GM12878 (cell line): Measurements from ENCODE around the gene TTC29. TPM values are rescaled to one million over a fixed set of nuclear protein-coding genes. Genes with fewer than 3 reads are reported as not detected.

Experiments
- ATAC-seq: fragments of 200-7000 bp; cut with Tn5 transposase; 3 replicates; pipeline ENCODE4 v1.9.1; 2020; ENCODE audit warnings: mild to moderate bottlenecking, moderate library complexity
- BruUV-seq: library from RNA; stranded (reverse); fragments of 400-500 nt; replicated peaks from 2 replicates; lab custom pipeline; 2021; lab: Mats Ljungman, UMichigan
- CTCF ChIA-PET: fragments of 300-600 bp; sonication (Branson Sonifier 250); formaldehyde crosslinking; extraction: SDS; loops from one replicate; lab custom pipeline; 2021; ENCODE audit warnings: inconsistent platforms; lab: Yijun Ruan, JAX
- POLR2A ChIA-PET: fragments of 350-600 bp; formaldehyde crosslinking; extraction: SDS; loops from one replicate; lab custom pipeline; 2021; ENCODE audit warnings: inconsistent platforms; lab: Charles Lee
- RAD21 ChIA-PET: fragments of 300-600 bp; sonication (Branson Sonifier 250); formaldehyde crosslinking; loops from one replicate; lab custom pipeline; 2023; ENCODE audit warnings: antibody characterized with exemption; ENCODE audit not compliant: unreplicated experiment; lab: Charles Lee
- SMC1A ChIA-PET: fragments of 300-600 bp; sonication (Branson Sonifier 250); formaldehyde crosslinking; loops from one replicate; lab custom pipeline; 2023; ENCODE audit not compliant: unreplicated experiment, uncharacterized antibody; lab: Charles Lee
- DNase-seq: peaks from one replicate; pipeline ENCODE4 v3.0.0-alpha.2; 2011; ENCODE audit warnings: low read depth, low spot score
- FAIRE-seq: peaks from 3 replicates; lab custom pipeline; 2011; peaks lifted over from hg19 to GRCh38; lab: Jason Lieb, UNC
- H2AFZ ChIP-seq: 2 replicates; pipeline ENCODE4 v1.6.0; 2011; ENCODE audit warnings: low read depth, low read length, control low read depth; ENCODE audit not compliant: control insufficient read depth
- H3K27ac ChIP-seq: 2 replicates; pipeline ENCODE4 v1.5.1; 2011; ENCODE audit warnings: control low read depth; ENCODE audit not compliant: control insufficient read depth, insufficient read depth
- H3K27me3 ChIP-seq, 2 experiments: replicated peaks in 1 of 2; 2 replicates each; pipeline versions ENCODE4 v1.6.0 to v1.6.1; 2011; ENCODE audit warnings: low read length in 1 of 2; ENCODE audit not compliant: control insufficient read depth in 2 of 2, insufficient read depth in 2 of 2
- H3K36me3 ChIP-seq, 2 experiments: 2 replicates each; pipeline ENCODE4 v1.5.1; 2011; ENCODE audit warnings: low read length in 1 of 2; ENCODE audit not compliant: control insufficient read depth in 2 of 2, insufficient read depth in 2 of 2
- H3K4me1 ChIP-seq: 2 replicates; pipeline ENCODE4 v1.6.1; 2011; ENCODE audit warnings: mild to moderate bottlenecking, low read length, moderate library complexity, mixed read lengths; ENCODE audit not compliant: control insufficient read depth, insufficient read depth
- H3K4me2 ChIP-seq: 2 replicates; pipeline ENCODE4 v1.6.0; 2011; ENCODE audit warnings: control low read depth; ENCODE audit not compliant: control insufficient read depth, insufficient read depth
- H3K4me3 ChIP-seq: fragments of 200-600 bp; sonication (generic); 2 replicates; pipeline ENCODE4 v1.5.1; 2016
- H3K79me2 ChIP-seq: 2 replicates; pipeline ENCODE4 v1.6.0; 2011; ENCODE audit warnings: low read length; ENCODE audit not compliant: control insufficient read depth, insufficient read depth
- H3K9ac ChIP-seq: 2 replicates; pipeline ENCODE4 v1.8.0; 2011; ENCODE audit warnings: low read length, control low read depth, mixed read lengths; ENCODE audit not compliant: control insufficient read depth, insufficient read depth
- H3K9me3 ChIP-seq: replicated peaks from 3 replicates; pipeline ENCODE4 v1.5.1; 2011; ENCODE audit warnings: mild to moderate bottlenecking, low read length; ENCODE audit not compliant: control insufficient read depth, insufficient read depth
- H4K20me1 ChIP-seq: 2 replicates; pipeline ENCODE4 v1.6.0; 2011; ENCODE audit not compliant: control insufficient read depth, insufficient read depth
- CHD2 ChIP-seq: IDR thresholded peaks from 2 replicates; pipeline ENCODE4 v1.6.1; 2011; ENCODE audit warnings: low read depth, low read length, improper control_type of control experiment, borderline replicate concordance
- FOXM1 ChIP-seq: IDR thresholded peaks from 2 replicates; pipeline ENCODE4 v1.6.1; 2012; ENCODE audit warnings: low read depth, mild to moderate bottlenecking, inconsistent platforms, low read length, moderate library complexity
- HCFC1 ChIP-seq: fragments of 150-350 bp; IDR thresholded peaks from 2 replicates; pipeline ENCODE4 v1.6.1; 2014; ENCODE audit warnings: low read length
- JUNB ChIP-seq: IDR thresholded peaks from 2 replicates; pipeline ENCODE4 v1.6.1; 2016; ENCODE audit warnings: antibody characterized with exemption, mild to moderate bottlenecking
- PBX3 ChIP-seq: IDR thresholded peaks from 2 replicates; pipeline ENCODE4 v1.6.1; 2011; ENCODE audit warnings: mild to moderate bottlenecking, low read depth, low read length, moderate library complexity; ENCODE audit not compliant: insufficient replicate concordance
- POLR2A ChIP-seq: IDR thresholded peaks from 2 replicates; pipeline ENCODE4 v1.6.1; 2011; ENCODE audit warnings: low read depth, mild to moderate bottlenecking, low read length
- RB1 ChIP-seq: fragments of 450-650 bp; formaldehyde crosslinking; IDR thresholded peaks from 2 replicates; pipeline ENCODE4 v1.6.1; 2017; ENCODE audit warnings: mild to moderate bottlenecking, borderline replicate concordance
- SMARCA5 ChIP-seq: fragments of 450-650 bp; IDR thresholded peaks from 2 replicates; pipeline ENCODE4 v1.6.1; 2017; ENCODE audit warnings: mild to moderate bottlenecking
- STAT3 ChIP-seq: IDR thresholded peaks from 2 replicates; pipeline ENCODE4 v1.6.1; 2011; ENCODE audit warnings: low read depth, low read length, improper control_type of control experiment
- TCF12 ChIP-seq: IDR thresholded peaks from 2 replicates; pipeline ENCODE4 v1.6.1; 2011; ENCODE audit warnings: low read depth, mild to moderate bottlenecking, low read length
- TCF7 ChIP-seq: IDR thresholded peaks from 2 replicates; pipeline ENCODE4 v1.6.1; 2014; ENCODE audit warnings: antibody characterized with exemption, borderline replicate concordance
- ZBTB4 ChIP-seq: fragments of 450-650 bp; formaldehyde crosslinking; IDR thresholded peaks from 2 replicates; pipeline ENCODE4 v1.4.0; 2022; ENCODE audit warnings: mild to moderate bottlenecking, moderate library complexity
- ZSCAN29 ChIP-seq: fragments of 450-650 bp; IDR thresholded peaks from 2 replicates; pipeline ENCODE4 v1.6.1; 2017; ENCODE audit warnings: mild to moderate bottlenecking, moderate library complexity
- WGBS: methylation state at CpG from one replicate; pipeline ENCODE4 v1.1.6; 2016; ENCODE audit warnings: low lambda C conversion rate; ENCODE audit not compliant: insufficient replicate concordance, insufficient coverage; ENCODE audit errors: missing lambda C conversion rate; 5-methylcytosine and 5-hydroxymethylcytosine counted together
- in situ Hi-C: fragments of 300-500 bp; cut with MboI; formaldehyde crosslinking; loops from 9 replicates; pipeline ENCODE4 v1.14.3; 2018; ENCODE audit warnings: mixed read lengths
- intact Hi-C: fragments of 100-400 bp; cut with micrococcal nuclease; formaldehyde crosslinking; loops from one replicate; pipeline ENCODE4 v1.14.2; 2022; ENCODE audit not compliant: unreplicated experiment
- polyA plus RNA-seq, 11 experiments: library from polyadenylated mRNA; depleted of rRNA in 4 of 11; unstranded in 6 of 11; stranded (reverse) in 5 of 11; fragments of >200 nt; fragmentation: Nextera tagmentation in 4 of 11; fragmentation: Illumina TruSeq in 1 of 11; extraction: Ambion mirVana in 4 of 11; extraction: Trizol in 1 of 11; gene quantifications; 1 replicate in 1 of 11; 2 replicates in 10 of 11; pipeline versions ENCODE4 v1.2.1 to v1.2.3, GENCODE V29; 2011 to 2016; ENCODE audit warnings: inconsistent platforms in 2 of 11, missing spikeins in 2 of 11, low read depth in 1 of 11
- total RNA-seq, 4 experiments: library from RNA; depleted of rRNA in 3 of 4; stranded (reverse); fragments of >200 nt in 3 of 4; fragmentation: Illumina TruSeq in 1 of 4; extraction: Trizol in 1 of 4; gene quantifications; 2 replicates each; pipeline versions ENCODE4 v1.2.1 to v1.2.3, GENCODE V29; 2013 to 2021
- TF ChIP-seq, protein P1 (sequence below): fragments of 450-650 bp; IDR thresholded peaks from 2 replicates; pipeline ENCODE4 v1.6.1; 2017; ENCODE audit warnings: low read depth, mild to moderate bottlenecking, moderate library complexity
- TF ChIP-seq, protein P2 (sequence below): fragments of 450-650 bp; formaldehyde crosslinking; IDR thresholded peaks from 2 replicates; pipeline ENCODE4 v1.5.0; 2022; ENCODE audit warnings: mild to moderate bottlenecking, missing genetic modification characterization

Gene TTC29
- total and polyA plus RNA-seq, 10 of the 15 experiments (the other 5 are each of a cell fraction or from before 2014, with no cell fraction given) = not detected

DNA sequence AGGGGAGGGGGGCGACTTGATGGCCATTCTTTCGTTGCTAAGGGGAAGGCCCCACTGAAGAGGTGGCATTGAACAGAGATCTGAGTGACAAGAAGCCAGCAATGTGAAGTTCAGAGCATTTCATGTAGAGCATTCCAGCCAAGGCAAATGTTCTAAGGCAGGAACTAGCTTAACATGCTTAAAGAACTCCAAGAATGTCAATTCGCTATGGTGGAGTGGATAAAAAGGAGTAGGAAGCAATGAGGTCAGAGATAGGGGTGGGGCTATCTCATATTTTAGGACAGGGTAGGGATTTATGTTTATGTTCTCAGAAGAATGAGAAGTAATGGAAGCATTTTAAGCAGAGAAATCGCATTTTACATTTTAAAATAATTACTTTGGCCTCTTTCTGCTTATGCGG, 130.9 kb downstream of the TTC29 start (continued):
- TF ChIP-seq, protein P1, sequence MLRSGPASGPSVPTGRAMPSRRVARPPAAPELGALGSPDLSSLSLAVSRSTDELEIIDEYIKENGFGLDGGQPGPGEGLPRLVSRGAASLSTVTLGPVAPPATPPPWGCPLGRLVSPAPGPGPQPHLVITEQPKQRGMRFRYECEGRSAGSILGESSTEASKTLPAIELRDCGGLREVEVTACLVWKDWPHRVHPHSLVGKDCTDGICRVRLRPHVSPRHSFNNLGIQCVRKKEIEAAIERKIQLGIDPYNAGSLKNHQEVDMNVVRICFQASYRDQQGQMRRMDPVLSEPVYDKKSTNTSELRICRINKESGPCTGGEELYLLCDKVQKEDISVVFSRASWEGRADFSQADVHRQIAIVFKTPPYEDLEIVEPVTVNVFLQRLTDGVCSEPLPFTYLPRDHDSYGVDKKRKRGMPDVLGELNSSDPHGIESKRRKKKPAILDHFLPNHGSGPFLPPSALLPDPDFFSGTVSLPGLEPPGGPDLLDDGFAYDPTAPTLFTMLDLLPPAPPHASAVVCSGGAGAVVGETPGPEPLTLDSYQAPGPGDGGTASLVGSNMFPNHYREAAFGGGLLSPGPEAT = no peak
- TF ChIP-seq TCF7 = no peak
- TF ChIP-seq PBX3 = no peak
- TF ChIP-seq STAT3 = no peak
- TF ChIP-seq POLR2A = no peak
- TF ChIP-seq RB1 = no peak
- TF ChIP-seq JUNB = no peak
- TF ChIP-seq, all 136 proteins: peak for 0

DNA sequence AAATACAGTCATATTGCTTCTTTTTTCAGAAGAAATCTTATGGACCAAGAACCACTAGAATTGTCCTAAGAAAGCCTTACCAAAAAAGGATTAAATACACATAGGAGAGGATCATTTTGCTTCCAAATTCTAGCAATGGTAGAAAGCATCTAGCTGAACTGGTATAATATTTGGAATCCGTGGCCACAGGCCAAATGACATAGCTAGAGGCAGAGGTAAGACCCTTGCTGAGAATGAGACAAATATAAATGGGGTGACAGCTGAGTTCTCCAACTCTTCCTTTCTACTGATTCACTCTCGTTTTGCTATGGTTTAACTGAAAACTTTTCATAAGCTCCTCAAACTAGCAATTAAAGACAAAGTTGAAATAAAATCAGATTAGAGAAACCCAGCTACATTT, 150.0 kb downstream of the TTC29 start:
- RAD21 ChIA-PET = no interaction called here
- FAIRE-seq = no peak
- SMC1A ChIA-PET = no interaction called here
- no peaks in the 10 kb centered on the region for H4K20me1 ChIP-seq
- no peaks in the 10 kb centered on the region for H3K36me3 ChIP-seq
- no peaks in the 10 kb centered on the region for H3K9me3 ChIP-seq
- WGBS = 0% methylated on average over 2 of the region's 2 CpGs
- no peaks in the 10 kb centered on the region for H3K79me2 ChIP-seq
- no peak overlapping the region for H3K9ac ChIP-seq
- no peak overlapping the region for H3K27ac ChIP-seq
- no peaks in the 10 kb centered on the region; a peak in 1 of 4 replicates for H3K27me3 ChIP-seq
- CTCF ChIA-PET = no interaction called here
- H3K4me3 ChIP-seq = no peak overlapping the region
- H3K4me1 ChIP-seq = no peaks in the 10 kb centered on the region
- POLR2A ChIA-PET = no interaction called here
- intact Hi-C loops (no loop called here), in situ Hi-C loops (no loop called here)
- H2AFZ ChIP-seq = no peak overlapping the region
- no peak for DNase-seq
- BruUV-seq = no TSS peak
- no peak overlapping the region for H3K4me2 ChIP-seq
- no peak for ATAC-seq
- TF ChIP-seq ZSCAN29 = no peak
- TF ChIP-seq CHD2 = no peak
- no peak for TF ChIP-seq HCFC1
- TF ChIP-seq TCF7 = no peak
- no peak for TF ChIP-seq ZBTB4 (CRISPR knock-in tag)
- TF ChIP-seq FOXM1 = no peak
- TF ChIP-seq TCF12 = no peak
- TF ChIP-seq, protein P2, sequence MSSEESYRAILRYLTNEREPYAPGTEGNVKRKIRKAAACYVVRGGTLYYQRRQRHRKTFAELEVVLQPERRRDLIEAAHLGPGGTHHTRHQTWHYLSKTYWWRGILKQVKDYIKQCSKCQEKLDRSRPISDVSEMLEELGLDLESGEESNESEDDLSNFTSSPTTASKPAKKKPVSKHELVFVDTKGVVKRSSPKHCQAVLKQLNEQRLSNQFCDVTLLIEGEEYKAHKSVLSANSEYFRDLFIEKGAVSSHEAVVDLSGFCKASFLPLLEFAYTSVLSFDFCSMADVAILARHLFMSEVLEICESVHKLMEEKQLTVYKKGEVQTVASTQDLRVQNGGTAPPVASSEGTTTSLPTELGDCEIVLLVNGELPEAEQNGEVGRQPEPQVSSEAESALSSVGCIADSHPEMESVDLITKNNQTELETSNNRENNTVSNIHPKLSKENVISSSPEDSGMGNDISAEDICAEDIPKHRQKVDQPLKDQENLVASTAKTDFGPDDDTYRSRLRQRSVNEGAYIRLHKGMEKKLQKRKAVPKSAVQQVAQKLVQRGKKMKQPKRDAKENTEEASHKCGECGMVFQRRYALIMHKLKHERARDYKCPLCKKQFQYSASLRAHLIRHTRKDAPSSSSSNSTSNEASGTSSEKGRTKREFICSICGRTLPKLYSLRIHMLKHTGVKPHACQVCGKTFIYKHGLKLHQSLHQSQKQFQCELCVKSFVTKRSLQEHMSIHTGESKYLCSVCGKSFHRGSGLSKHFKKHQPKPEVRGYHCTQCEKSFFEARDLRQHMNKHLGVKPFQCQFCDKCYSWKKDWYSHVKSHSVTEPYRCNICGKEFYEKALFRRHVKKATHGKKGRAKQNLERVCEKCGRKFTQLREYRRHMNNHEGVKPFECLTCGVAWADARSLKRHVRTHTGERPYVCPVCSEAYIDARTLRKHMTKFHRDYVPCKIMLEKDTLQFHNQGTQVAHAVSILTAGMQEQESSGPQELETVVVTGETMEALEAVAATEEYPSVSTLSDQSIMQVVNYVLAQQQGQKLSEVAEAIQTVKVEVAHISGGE (CRISPR knock-in tag) = no peak
- no peak for TF ChIP-seq SMARCA5
